Thyroid gland (tissue), 4 donors: ENCODE results near the gene RPL23. TPM values are rescaled to one million over a fixed set of nuclear protein-coding genes. Genes with fewer than 3 reads are reported as not detected.

ENCODE experiments used
- DNase-seq, 2 donors: peaks; one replicate each; pipeline ENCODE4 v3.0.0-alpha.2; 2019
- H3K27ac ChIP-seq, 3 donors: fragments of 200-600 bp; sonication (generic); 1 replicate in 2 of 3; 2 replicates in 1 of 3; pipeline ENCODE4 v1.5.1; 2016 to 2019; ENCODE audit warnings: mild to moderate bottlenecking in 1 of 3, moderate library complexity in 1 of 3
- H3K27me3 ChIP-seq: fragments of 200-600 bp; sonication (generic); one replicate; pipeline ENCODE4 v1.5.1; 2019
- H3K36me3 ChIP-seq, 2 donors: fragments of 200-600 bp; sonication (generic); one replicate each; pipeline ENCODE4 v1.5.1; 2016 to 2019
- H3K4me1 ChIP-seq, 2 donors: fragments of 200-600 bp; sonication (generic); one replicate each; pipeline ENCODE4 v1.5.1; 2017 to 2019
- H3K4me3 ChIP-seq, 3 donors: fragments of 200-600 bp; sonication (generic); replicated peaks in 1 of 3; 1 replicate in 2 of 3; 2 replicates in 1 of 3; pipeline ENCODE4 v1.5.1; 2016; ENCODE audit warnings: mild to moderate bottlenecking in 1 of 3
- H3K9me3 ChIP-seq: fragments of 200-600 bp; sonication (generic); one replicate; pipeline ENCODE4 v1.5.1; 2017
- CTCF ChIP-seq, 6 experiments: fragments of 200-600 bp in 3 of 6; fragments of 450-650 bp in 3 of 6; sonication (generic) in 3 of 6; IDR thresholded peaks; one replicate each; pipeline ENCODE4 v1.5.1; 2016 to 2019; ENCODE audit warnings: antibody characterized with exemption in 6 of 6, mild to moderate bottlenecking in 2 of 6, inconsistent platforms in 1 of 6, moderate library complexity in 1 of 6
- POLR2A ChIP-seq, 2 donors: fragments of 450-650 bp; IDR thresholded peaks; one replicate each; pipeline ENCODE4 v1.6.1; 2017; ENCODE audit warnings: antibody characterized with exemption in 2 of 2, mild to moderate bottlenecking in 2 of 2, moderate library complexity in 1 of 2
- WGBS, 2 donors: methylation state at CpG; one replicate each; pipeline ENCODE4 v1.1.5; 2017; 5-methylcytosine and 5-hydroxymethylcytosine counted together
- intact Hi-C: fragments of 100-400 bp; cut with DNase I; formaldehyde crosslinking; loops from one replicate; pipeline ENCODE4 v1.15.1; 2023
- total RNA-seq, 4 donors: library from RNA; depleted of rRNA; stranded (reverse); fragments of >200 nt; gene quantifications; one replicate each; pipeline ENCODE4 v1.2.3, GENCODE V29; 2016

The RPL23 gene
- total RNA-seq, 4 donors from 2014 or later = 1,055 to 2,735 (median 1,279) TPM

- TF ChIP-seq CTCF (IDR thresholded peaks at IDR 0.05) (no peak), POLR2A (IDR thresholded peaks at IDR 0.05) (no peak)
- 78 to 90% methylated on average over 4 to 8 of the region's 8 CpGs for WGBS, 2 donors
- Histone ChIP-seq H3K9me3 (no peaks in the 10 kb centered on the region), H3K36me3 (peaks cover 24 to 25% of the 10 kb centered on the region in 2 donors), H3K4me1 (peaks cover 5 to 32% of the 10 kb centered on the region in 2 donors), H3K4me3 (no peak overlapping the region), H3K27ac (no peak overlapping the region), H3K27me3 (no peaks in the 10 kb centered on the region)
- intact Hi-C loops = no loop called here
- DNase-seq = no peak
Observed at GRCh38 chr17:38890410-38890746, 36.9 kb upstream of the RPL23 start.

GRCh38 chr17:38889745-38890409, 36.4 kb upstream of the RPL23 start:
- Histone ChIP-seq H3K36me3 (peaks cover 24 to 25% of the 10 kb centered on the region in 2 donors), H3K4me1 (peaks cover 7 to 37% of the 10 kb centered on the region in 2 donors), H3K4me3 (no peak overlapping the region), H3K27ac (no peak overlapping the region), H3K27me3 (no peaks in the 10 kb centered on the region), H3K9me3 (no peaks in the 10 kb centered on the region)
- intact Hi-C loops = no loop called here
- DNase-seq = no peak
- 86 to 87% methylated on average over 10 to 12 of the region's 12 CpGs for WGBS, 2 donors
- TF ChIP-seq CTCF (IDR thresholded peaks at IDR 0.05) = no peak
- TF ChIP-seq POLR2A (IDR thresholded peaks at IDR 0.05) = no peak

- Histone ChIP-seq H3K27ac (no peak overlapping the region), H3K9me3 (no peaks in the 10 kb centered on the region), H3K4me1 (peaks cover 7 to 42% of the 10 kb centered on the region in 2 donors), H3K27me3 (no peaks in the 10 kb centered on the region), H3K36me3 (peaks cover 24 to 25% of the 10 kb centered on the region in 2 donors), H3K4me3 (no peak overlapping the region)
- TF ChIP-seq CTCF (IDR thresholded peaks at IDR 0.05) (no peak), POLR2A (IDR thresholded peaks at IDR 0.05) (no peak)
- DNase-seq = no peak
- intact Hi-C loops = no loop called here
- WGBS, 2 donors = 89 to 91% methylated on average over 9 of the region's 9 CpGs
Observed at GRCh38 chr17:38888842-38889241, 35.3 kb upstream of the RPL23 start.

- no peak overlapping the region for H3K27ac ChIP-seq
- H3K4me1 ChIP-seq = peaks cover 19 to 51% of the 10 kb centered on the region in 2 donors
- H3K9me3 ChIP-seq = no peaks in the 10 kb centered on the region
- TF ChIP-seq CTCF (IDR thresholded peaks at IDR 0.05) (no peak), POLR2A (IDR thresholded peaks at IDR 0.05) (no peak)
- intact Hi-C loops = no loop called here
- WGBS, 2 donors = 86% methylated on average over 8 of the region's 8 CpGs
- H3K4me3 ChIP-seq = no peak overlapping the region
- DNase-seq = no peak
- H3K27me3 ChIP-seq = no peaks in the 10 kb centered on the region
- peaks cover 11% of the 10 kb centered on the region in 2 donors for H3K36me3 ChIP-seq
Observed at GRCh38 chr17:38886643-38887010, 33.1 kb upstream of the RPL23 start.

GRCh38 chr17:38885728-38886642, 32.5 kb upstream of the RPL23 start:
- peak; percentile 50 to 58 for DNase-seq
- H3K36me3 ChIP-seq = peaks cover 5 to 10% of the 10 kb centered on the region in 2 donors
- no peak overlapping the region for H3K27ac ChIP-seq
- TF ChIP-seq POLR2A (IDR thresholded peaks at IDR 0.05) (no peak), CTCF (IDR thresholded peaks at IDR 0.05) (peak in 1 of 6 experiments; percentile 15)
- intact Hi-C loops = no loop called here
- H3K9me3 ChIP-seq = no peaks in the 10 kb centered on the region
- 25 to 37% methylated on average over 11 of the region's 11 CpGs for WGBS, 2 donors
- no peak overlapping the region for H3K4me3 ChIP-seq
- H3K4me1 ChIP-seq = peaks cover 26 to 57% of the 10 kb centered on the region in 2 donors
- no peaks in the 10 kb centered on the region for H3K27me3 ChIP-seq
